Muscle of arm (tissue), 12 donors: ENCODE data around the gene MAP3K15. TPM values are rescaled to one million over a fixed set of nuclear protein-coding genes. Genes with fewer than 3 reads are reported as not detected.

Source experiments
- DNase-seq: peaks from one replicate; pipeline ENCODE4 v3.0.0-alpha.2; 2013
- polyA plus RNA-seq, 12 donors: library from polyadenylated mRNA; unstranded; fragments of 120-200 nt; gene quantifications; one replicate each; pipeline ENCODE4 v1.2.1, GENCODE V29; 2013; ENCODE audit not compliant: insufficient read length in 12 of 12

The MAP3K15 gene
- polyA plus RNA-seq, 12 donors = 0.37 to 1.1 (median 0.76) TPM; not detected in 2

- DNase-seq = peak; percentile 93
These were observed 171.5 kb downstream of the MAP3K15 start, which contains the start of gene PDHA1 for GRCh38 chrX:19343535-19344408. PDHA1 (plus strand) TSS chrX:19343927; CDS start chrX:19344038, 111 bp downstream.

- no peak for DNase-seq
These were observed 172.2 kb downstream of the MAP3K15 start for GRCh38 chrX:19343085-19343534.

GRCh38 chrX:19342331-19342906 lies 172.9 kb downstream of the MAP3K15 start:
- DNase-seq = no peak

GRCh38 chrX:19334945-19335626 lies 180.2 kb downstream of the MAP3K15 start:
- no peak for DNase-seq

GRCh38 chrX:19332983-19333382 lies 182.3 kb downstream of the MAP3K15 start:
- peak; percentile 74 for DNase-seq

- no peak for DNase-seq
These were observed 183.5 kb downstream of the MAP3K15 start for GRCh38 chrX:19331831-19332230.

- no peak for DNase-seq
These were observed 188.7 kb downstream of the MAP3K15 start for GRCh38 chrX:19326567-19326966.

Other genes starting within 250 kb of the MAP3K15 start
- gene PDHA1, start 171.6 kb downstream of the MAP3K15 start, polyA plus RNA-seq = 100 to 1,000 TPM in 11 of 12 donors, not detected in 1; 144 to 199 (median 168) TPM